Gastrocnemius medialis (tissue), 4 donors: ENCODE data around the gene GTF3C5.

Experiments
- CTCF ChIP-seq, 5 experiments: fragments of 450-650 bp in 3 of 5; fragments of 200-600 bp in 2 of 5; sonication (generic) in 2 of 5; IDR thresholded peaks in 4 of 5; conservative IDR thresholded peaks in 1 of 5; 1 replicate in 4 of 5; 2 replicates in 1 of 5; pipeline ENCODE4 v1.5.1; 2016 to 2019; ENCODE audit warnings: antibody characterized with exemption in 5 of 5, mild to moderate bottlenecking in 3 of 5, moderate library complexity in 3 of 5
- POLR2A ChIP-seq, 2 donors: fragments of 450-650 bp; IDR thresholded peaks; one replicate each; pipeline ENCODE4 v1.6.1; 2017; ENCODE audit warnings: antibody characterized with exemption in 2 of 2, mild to moderate bottlenecking in 2 of 2, moderate library complexity in 2 of 2

- TF ChIP-seq POLR2A (IDR thresholded peaks at IDR 0.05) (no peak), CTCF (IDR thresholded peaks at IDR 0.05 in 4 of 5, conservative IDR thresholded peaks at IDR 0.05 in 1 of 5) (no peak)
Measured at GRCh38 chr9:132997591-132997990, 33.2 kb upstream of the GTF3C5 start.
